Limb (tissue), 2 donors: ENCODE results near the gene MGMT.
A peak's percentile ranks its signal among the peaks of the same experiment; 100 is the strongest.

Source experiments
- DNase-seq, 2 donors: peaks; one replicate each; pipeline ENCODE4 v3.0.0-alpha.2; 2016; ENCODE audit errors: extremely low spot score in 2 of 2

The MGMT gene

GRCh38 chr10:129771576-129771975, 304.5 kb downstream of the MGMT start:
- DNase-seq: peak in 1 of 2 donors; percentile 23

- DNase-seq: peak; percentile 26 to 36
These were observed 305.0 kb downstream of the MGMT start for GRCh38 chr10:129771991-129772431.

- no peak for DNase-seq
These were observed 305.7 kb downstream of the MGMT start for GRCh38 chr10:129772468-129773358.

- peak in 1 of 2 donors; percentile 17 for DNase-seq
These were observed 306.4 kb downstream of the MGMT start for GRCh38 chr10:129773359-129773990.

GRCh38 chr10:129774082-129774735, 307.2 kb downstream of the MGMT start:
- DNase-seq: peak in 1 of 2 donors; percentile 20

- peak in 1 of 2 donors; percentile 12 for DNase-seq
These were observed 307.8 kb downstream of the MGMT start for GRCh38 chr10:129774736-129775401.

GRCh38 chr10:129775681-129776080, 308.6 kb downstream of the MGMT start:
- DNase-seq: peak in 1 of 2 donors; percentile 18

- DNase-seq: no peak
These were observed 310.6 kb downstream of the MGMT start for GRCh38 chr10:129777687-129778086.

- DNase-seq: no peak
These were observed 311.5 kb downstream of the MGMT start for GRCh38 chr10:129778571-129778970.

- DNase-seq: no peak
These were observed 312.4 kb downstream of the MGMT start for GRCh38 chr10:129779126-129780111.

- no peak for DNase-seq
These were observed 313.2 kb downstream of the MGMT start for GRCh38 chr10:129780198-129780597.

GRCh38 chr10:129780901-129781795, 314.1 kb downstream of the MGMT start:
- DNase-seq: no peak

- no peak for DNase-seq
These were observed 317.2 kb downstream of the MGMT start for GRCh38 chr10:129784291-129784690.

GRCh38 chr10:129784891-129785290, 317.9 kb downstream of the MGMT start:
- no peak for DNase-seq

- DNase-seq: peak in 1 of 2 donors; percentile 23
These were observed 318.5 kb downstream of the MGMT start for GRCh38 chr10:129785536-129785981.

- DNase-seq: no peak
These were observed 319.2 kb downstream of the MGMT start for GRCh38 chr10:129786216-129786615.

- no peak for DNase-seq
These were observed 320.5 kb downstream of the MGMT start for GRCh38 chr10:129787557-129787956.

GRCh38 chr10:129788215-129788614, 321.2 kb downstream of the MGMT start:
- peak in 1 of 2 donors; percentile 55 for DNase-seq
